ENCODE data around the gene HDGFL2. TPM values are rescaled to one million over a fixed set of nuclear protein-coding genes. Genes with fewer than 3 reads are reported as not detected.

The HDGFL2 gene
- total RNA-seq, 2 experiments from 2014 or later: 47.1 to 50.6 TPM

DNA sequence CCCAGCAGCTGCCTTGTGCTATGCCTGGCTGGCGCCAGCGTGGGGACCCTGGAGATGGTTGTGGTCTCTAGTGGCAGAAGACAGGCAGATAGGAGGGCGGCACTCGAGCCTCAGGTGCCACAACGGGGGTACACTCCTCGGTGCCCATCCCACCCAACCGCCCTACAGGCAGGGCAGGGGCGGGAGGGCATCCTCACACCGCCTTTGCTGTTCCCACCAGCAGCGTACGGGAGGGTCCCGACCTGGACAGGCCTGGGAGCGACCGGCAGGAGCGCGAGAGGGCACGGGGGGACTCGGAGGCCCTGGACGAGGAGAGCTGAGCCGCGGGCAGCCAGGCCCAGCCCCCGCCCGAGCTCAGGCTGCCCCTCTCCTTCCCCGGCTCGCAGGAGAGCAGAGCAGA, 29.6 kb downstream of the HDGFL2 start:
- H3K27me3 Mint-ChIP-seq: no peaks in the 10 kb centered on the region
- no peaks in the 10 kb centered on the region for H3K9me3 Mint-ChIP-seq
- H3K36me3 Mint-ChIP-seq (ENCODE audit: low read depth): peaks cover 2% of the 10 kb centered on the region
- H3K27ac Mint-ChIP-seq: no peak overlapping the region
- peaks cover 6% of the 10 kb centered on the region for H3K4me1 Mint-ChIP-seq
- no peak overlapping the region for H3K4me3 Mint-ChIP-seq
- ChIA-PET POLR2A (no interaction called here), CTCF (no interaction called here)
- no peak for DNase-seq

DNA sequence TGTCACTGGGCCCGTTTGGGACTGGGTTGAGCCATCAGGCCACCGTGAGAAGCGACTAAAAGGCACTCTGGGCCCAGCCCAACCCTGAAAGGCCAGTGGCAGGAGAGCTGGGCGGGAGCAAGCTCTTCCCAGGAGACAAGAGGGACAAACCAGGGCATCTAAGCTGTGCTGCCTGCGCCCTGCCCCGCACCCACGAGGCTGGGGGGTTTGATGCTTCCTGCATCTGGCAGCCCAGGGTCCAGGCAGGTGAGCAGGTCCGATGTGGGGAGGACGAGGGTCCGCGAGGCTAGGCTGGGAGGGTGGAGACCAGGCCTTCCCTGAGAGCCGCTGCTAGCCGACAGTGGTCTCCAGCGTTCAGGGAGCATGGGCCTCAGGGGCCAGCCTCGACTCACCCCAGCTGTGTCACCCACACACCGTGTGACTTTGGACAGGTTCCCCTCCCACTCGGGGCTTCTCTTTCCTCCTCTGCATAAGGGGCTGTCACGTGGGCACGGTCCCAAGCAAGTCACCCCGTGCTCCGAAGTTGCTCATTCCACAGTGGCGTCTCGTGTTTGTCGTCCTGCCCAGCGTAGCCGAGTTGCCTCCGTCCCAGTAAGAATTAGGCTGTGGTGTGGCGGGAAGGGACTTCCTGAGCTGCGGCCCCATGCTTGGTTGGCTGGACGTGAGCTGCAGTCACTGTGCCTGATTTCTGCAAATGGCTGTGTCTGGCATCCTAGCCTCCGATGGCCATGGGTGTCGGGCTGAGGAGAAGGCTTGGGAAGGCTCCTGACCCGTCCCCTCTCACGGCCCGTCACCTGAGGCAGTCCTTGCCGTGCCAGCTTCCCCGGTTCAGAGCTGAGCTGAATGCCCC, 30.4 kb downstream of the HDGFL2 start:
- Mint-ChIP-seq H3K36me3 (ENCODE audit: low read depth) (peaks cover 2% of the 10 kb centered on the region), H3K4me3 (no peak overlapping the region), H3K9me3 (no peaks in the 10 kb centered on the region), H3K4me1 (peaks cover 9% of the 10 kb centered on the region), H3K27ac (no peak overlapping the region), H3K27me3 (no peaks in the 10 kb centered on the region)
- POLR2A ChIA-PET: no interaction called here
- DNase-seq: no peak
- CTCF ChIA-PET: no interaction called here

DNA sequence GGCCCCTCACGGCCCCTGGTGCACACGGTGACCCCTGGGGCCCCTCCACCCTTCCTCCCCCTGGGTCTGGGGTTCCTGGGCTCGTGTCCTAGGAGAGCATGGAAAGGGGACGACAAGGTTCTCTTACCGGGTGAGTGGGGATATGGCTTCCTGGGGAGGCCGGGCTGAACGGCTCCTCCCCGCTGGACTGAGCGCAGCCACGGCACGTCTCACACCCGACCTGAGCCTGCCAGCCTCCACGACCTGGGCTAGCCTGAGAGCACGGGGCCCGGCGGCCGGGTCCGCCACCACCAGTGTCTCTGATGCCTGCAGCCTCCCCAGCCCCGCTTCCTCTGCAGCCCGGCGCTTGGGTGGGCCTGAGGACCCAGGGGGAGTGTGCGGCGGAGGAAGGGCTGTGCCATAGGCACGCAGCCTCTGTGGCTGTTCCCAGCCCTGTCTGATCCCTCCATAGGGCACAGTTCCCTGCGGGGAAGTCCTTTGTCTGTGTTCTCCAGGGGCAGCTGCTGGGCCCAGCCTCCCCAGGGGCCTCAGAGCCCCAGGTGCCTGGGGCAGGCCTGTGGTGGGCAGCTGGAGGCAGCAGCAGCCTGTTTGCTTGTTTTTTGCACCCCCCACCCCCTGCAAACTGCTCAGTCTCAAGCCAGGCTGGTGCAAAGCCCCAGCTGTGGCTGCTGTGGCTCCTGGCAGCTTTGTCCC, 31.2 kb downstream of the HDGFL2 start:
- Mint-ChIP-seq H3K27ac (no peak overlapping the region), H3K4me1 (peaks cover 9% of the 10 kb centered on the region), H3K27me3 (no peaks in the 10 kb centered on the region), H3K36me3 (ENCODE audit: low read depth) (peaks cover 2% of the 10 kb centered on the region), H3K9me3 (no peaks in the 10 kb centered on the region), H3K4me3 (no peak overlapping the region)
- CTCF ChIA-PET: interaction anchor here (1.6 kb wide), 1 partner anchor 21 kb away, joined by 4 read pairs; no protein-coding TSS in a partner anchor
- no peak for DNase-seq
- POLR2A ChIA-PET: no interaction called here

DNA sequence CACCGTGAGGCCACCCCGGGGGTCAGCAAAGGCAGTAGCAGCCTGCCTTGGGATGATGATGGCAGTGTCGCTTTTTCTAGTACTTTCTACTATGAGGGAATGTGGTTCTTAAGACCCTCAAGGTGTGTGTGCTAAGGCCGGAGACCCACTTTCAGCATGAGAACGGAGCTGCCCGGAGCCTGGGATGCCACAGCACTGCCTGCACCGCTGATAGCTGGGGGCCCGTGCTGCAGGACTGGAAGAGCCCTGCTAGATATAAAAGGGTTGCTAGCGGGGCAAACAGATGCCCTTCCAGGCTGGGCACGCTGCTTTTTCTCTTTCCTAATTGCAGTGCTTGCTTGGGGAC, 31.7 kb downstream of the HDGFL2 start:
- no peak for DNase-seq
- CTCF ChIA-PET: interaction anchor here (1.6 kb wide), 1 partner anchor 21 kb away, joined by 4 read pairs; no protein-coding TSS in a partner anchor
- H3K4me1 Mint-ChIP-seq: peaks cover 9% of the 10 kb centered on the region
- POLR2A ChIA-PET: no interaction called here
- no peak overlapping the region for H3K27ac Mint-ChIP-seq
- H3K36me3 Mint-ChIP-seq (ENCODE audit: low read depth): peaks cover 2% of the 10 kb centered on the region
- H3K4me3 Mint-ChIP-seq: no peak overlapping the region
- H3K27me3 Mint-ChIP-seq: no peaks in the 10 kb centered on the region
- H3K9me3 Mint-ChIP-seq: no peaks in the 10 kb centered on the region

DNA sequence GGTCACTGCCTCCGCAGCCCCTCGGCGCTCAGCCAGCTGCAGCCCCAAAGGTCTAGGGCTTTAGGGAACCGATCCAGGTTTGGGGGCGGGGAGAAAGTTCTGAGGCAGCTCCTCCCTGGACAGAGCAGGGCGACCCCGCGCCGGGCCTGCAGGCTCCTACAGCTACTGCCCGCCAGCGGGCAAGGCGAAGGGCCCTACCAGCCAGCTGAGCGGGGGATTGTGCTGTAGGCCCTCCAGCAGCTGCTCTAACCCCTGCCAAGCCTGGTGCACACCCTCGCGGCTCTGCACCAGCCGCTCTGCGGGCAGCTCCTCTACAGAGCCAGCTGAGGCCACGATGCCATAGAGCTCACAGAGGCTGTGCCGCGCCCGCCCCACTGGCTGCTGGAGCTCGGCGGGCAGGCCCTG, 32.2 kb downstream of the HDGFL2 start:
- Mint-ChIP-seq H3K36me3 (ENCODE audit: low read depth) (peaks cover 2% of the 10 kb centered on the region), H3K4me1 (peaks cover 9% of the 10 kb centered on the region), H3K4me3 (no peak overlapping the region), H3K27ac (no peak overlapping the region), H3K9me3 (no peaks in the 10 kb centered on the region), H3K27me3 (no peaks in the 10 kb centered on the region)
- CTCF ChIA-PET: interaction anchor here (1.6 kb wide), 1 partner anchor 20 kb away, joined by 4 read pairs; no protein-coding TSS in a partner anchor
- no peak for DNase-seq
- POLR2A ChIA-PET: no interaction called here

DNA sequence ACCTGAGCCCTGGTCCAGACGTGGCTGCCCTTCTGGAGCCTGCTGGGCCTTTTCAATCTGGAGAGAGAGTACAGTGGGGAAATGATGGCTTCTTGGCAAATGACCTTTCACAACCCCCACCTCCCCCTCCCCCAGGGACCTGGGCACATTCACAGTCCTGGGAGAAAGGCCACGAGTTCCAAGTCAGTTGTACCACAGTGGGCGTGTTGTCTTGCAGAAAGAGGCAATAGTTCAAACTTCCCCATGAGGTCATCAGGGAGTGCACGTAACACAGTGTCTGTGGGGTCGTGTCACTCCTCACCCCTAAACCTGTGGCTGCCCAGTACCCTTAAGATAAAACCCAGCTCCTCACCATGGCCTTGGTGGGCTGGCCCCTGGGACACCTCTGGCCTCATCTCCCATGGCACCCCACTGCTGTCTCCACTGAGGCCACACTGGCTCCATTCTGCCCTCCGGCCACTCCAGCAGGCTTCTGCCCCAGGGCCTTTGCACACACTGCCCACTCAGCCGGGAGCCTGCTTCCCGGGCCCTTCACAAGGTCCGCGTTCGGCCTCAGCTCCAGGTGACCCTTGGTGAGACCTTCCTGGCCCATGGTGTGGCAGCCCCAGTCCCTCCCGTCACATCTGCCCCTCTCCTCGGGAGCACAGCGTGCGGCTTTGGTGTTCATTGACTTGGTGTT, 32.9 kb downstream of the HDGFL2 start:
- no peak overlapping the region for H3K4me3 Mint-ChIP-seq
- H3K4me1 Mint-ChIP-seq: peaks cover 9% of the 10 kb centered on the region
- POLR2A ChIA-PET: no interaction called here
- H3K9me3 Mint-ChIP-seq: no peaks in the 10 kb centered on the region
- no peaks in the 10 kb centered on the region for H3K36me3 Mint-ChIP-seq (ENCODE audit: low read depth)
- CTCF ChIA-PET: interaction anchor here (1.6 kb wide), 1 partner anchor 20 kb away, joined by 4 read pairs; no protein-coding TSS in a partner anchor
- DNase-seq: no peak
- H3K27me3 Mint-ChIP-seq: no peaks in the 10 kb centered on the region
- H3K27ac Mint-ChIP-seq: no peak overlapping the region

DNA sequence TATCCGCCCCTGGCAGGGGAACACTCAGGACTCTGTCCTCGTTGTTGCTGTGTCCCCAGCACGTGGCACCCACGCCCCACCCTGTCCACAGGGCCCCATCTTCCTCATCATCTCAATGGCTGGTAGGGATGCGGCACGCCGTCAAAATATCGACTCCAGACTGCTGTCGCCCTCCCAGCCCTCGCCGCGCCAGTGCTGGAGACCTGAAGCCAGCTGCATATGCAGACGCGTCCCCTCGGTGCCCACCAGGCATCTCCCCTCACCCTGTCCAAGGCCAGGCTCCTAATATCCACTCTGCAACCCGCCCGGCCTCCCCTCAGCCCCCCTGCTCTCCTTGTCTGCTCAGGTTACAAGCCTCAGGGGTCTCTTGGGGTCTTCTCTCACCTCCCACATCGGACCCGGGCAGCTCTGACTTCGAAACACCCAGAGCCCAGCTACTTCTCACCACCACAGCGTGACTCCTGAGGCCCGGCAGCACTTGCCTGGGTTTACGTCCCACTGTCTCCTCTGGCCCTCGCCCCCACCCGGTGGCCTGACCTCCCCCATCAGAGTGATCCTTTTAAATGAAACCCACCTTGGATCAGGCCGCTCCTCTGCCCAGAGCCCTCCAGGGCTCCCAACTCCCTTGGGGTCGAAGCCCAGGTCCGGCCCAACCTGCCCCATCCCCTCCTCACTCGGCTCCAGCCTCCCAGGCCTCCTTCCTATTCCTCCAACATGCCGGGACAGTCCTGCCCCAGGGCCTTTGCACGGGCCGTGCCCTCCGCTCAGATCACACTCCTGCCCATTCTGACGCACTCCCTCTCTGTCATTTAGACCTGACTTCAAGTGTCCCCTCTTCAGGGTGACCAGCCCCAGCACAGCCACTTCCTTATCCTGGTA, 33.7 kb downstream of the HDGFL2 start:
- ChIA-PET CTCF (interaction anchor here (1.8 kb wide), 1 partner anchor 19 kb away, joined by 3 read pairs; no protein-coding TSS in a partner anchor), POLR2A (no interaction called here)
- H3K27ac Mint-ChIP-seq: peak overlapping the region; percentile 28
- H3K4me3 Mint-ChIP-seq: no peak overlapping the region
- no peaks in the 10 kb centered on the region for H3K27me3 Mint-ChIP-seq
- H3K36me3 Mint-ChIP-seq (ENCODE audit: low read depth): no peaks in the 10 kb centered on the region
- DNase-seq: no peak
- peaks cover 9% of the 10 kb centered on the region for H3K4me1 Mint-ChIP-seq
- no peaks in the 10 kb centered on the region for H3K9me3 Mint-ChIP-seq

DNA sequence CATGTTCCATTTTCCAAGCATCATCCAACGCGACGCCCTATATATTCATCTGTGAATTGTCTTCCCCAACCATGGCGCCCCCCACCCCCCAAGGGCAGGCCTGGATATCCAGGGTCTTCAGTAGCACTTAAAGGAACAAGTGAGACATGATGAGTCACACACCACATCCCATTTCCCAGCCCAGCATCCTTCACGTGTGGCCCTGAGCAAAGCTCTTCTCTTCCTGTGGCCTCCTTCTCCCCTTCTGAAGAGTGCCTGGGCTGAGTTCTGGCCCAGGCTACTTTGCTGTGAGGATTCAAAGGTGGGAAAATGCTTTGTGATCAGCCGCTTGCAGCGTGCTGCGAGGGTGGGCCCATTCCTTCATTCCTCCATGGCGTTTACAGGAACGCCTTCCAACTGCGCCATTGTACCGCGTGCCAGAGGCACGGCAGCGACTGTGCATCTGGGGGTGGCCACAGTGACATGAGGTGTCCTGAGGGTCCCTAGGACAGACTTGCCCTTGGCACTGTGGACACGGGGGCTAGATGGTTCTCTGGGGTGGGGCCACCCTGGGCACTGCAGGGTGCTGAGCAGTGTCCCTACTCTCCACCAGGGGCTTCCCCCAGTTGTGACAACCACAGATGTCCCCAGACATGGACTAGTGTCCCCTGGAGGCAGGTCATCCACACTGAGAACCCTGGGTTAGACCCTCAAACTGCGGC, 34.5 kb downstream of the HDGFL2 start:
- peaks cover 9% of the 10 kb centered on the region for H3K4me1 Mint-ChIP-seq
- no peaks in the 10 kb centered on the region for H3K9me3 Mint-ChIP-seq
- CTCF ChIA-PET: interaction anchor here (1.8 kb wide), 1 partner anchor 19 kb away, joined by 3 read pairs; no protein-coding TSS in a partner anchor
- no peaks in the 10 kb centered on the region for H3K36me3 Mint-ChIP-seq (ENCODE audit: low read depth)
- peak; percentile 27 for DNase-seq
- peak overlapping the region; percentile 28 for H3K27ac Mint-ChIP-seq
- POLR2A ChIA-PET: no interaction called here
- no peaks in the 10 kb centered on the region for H3K27me3 Mint-ChIP-seq
- no peak overlapping the region for H3K4me3 Mint-ChIP-seq

DNA sequence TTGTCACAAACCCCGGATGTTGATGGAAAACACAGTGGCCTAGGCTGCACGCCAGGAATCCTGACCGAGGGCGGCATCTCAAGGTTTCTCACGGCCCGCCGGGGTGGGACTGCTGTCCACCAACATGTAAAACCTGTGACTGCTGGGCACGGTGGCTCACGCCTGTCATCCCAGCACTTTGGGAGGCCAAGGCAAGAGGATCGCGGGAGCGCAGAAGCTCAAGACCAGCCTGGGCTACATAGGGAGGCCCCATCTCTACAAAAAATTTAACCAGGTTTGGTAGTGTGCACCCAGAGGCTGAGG, 35.0 kb downstream of the HDGFL2 start:
- POLR2A ChIA-PET: no interaction called here
- H3K9me3 Mint-ChIP-seq: no peaks in the 10 kb centered on the region
- CTCF ChIA-PET: interaction anchor here (1.8 kb wide), 1 partner anchor 18 kb away, joined by 3 read pairs; no protein-coding TSS in a partner anchor
- no peaks in the 10 kb centered on the region for H3K27me3 Mint-ChIP-seq
- no peak overlapping the region for H3K4me3 Mint-ChIP-seq
- H3K27ac Mint-ChIP-seq: no peak overlapping the region
- H3K4me1 Mint-ChIP-seq: peaks cover 9% of the 10 kb centered on the region
- no peaks in the 10 kb centered on the region for H3K36me3 Mint-ChIP-seq (ENCODE audit: low read depth)
- no peak for DNase-seq

DNA sequence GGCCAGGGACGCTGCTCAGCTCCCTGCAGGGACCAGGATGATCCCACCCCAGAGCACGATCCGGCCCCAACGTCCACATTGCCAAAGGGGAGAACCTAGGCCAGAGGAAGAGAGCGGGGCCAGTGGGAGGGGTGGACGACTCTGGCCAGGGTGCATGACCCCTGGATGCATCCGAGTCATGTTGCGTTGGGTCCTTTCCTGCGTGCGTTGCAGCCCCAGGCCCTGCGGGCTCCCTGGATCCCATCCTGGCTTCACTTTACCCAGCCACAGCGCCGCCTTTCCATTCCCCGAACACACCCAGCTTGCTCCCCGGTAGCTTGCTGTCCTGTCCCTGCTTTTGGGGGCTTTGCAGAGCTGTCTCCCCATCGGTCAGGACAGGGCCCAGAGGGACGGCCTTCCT, 35.7 kb downstream of the HDGFL2 start:
- no peak for DNase-seq
- CTCF ChIA-PET: interaction anchor here (1.8 kb wide), 1 partner anchor 17 kb away, joined by 3 read pairs; no protein-coding TSS in a partner anchor
- H3K4me3 Mint-ChIP-seq: no peak overlapping the region
- H3K27me3 Mint-ChIP-seq: no peaks in the 10 kb centered on the region
- no peaks in the 10 kb centered on the region for H3K36me3 Mint-ChIP-seq (ENCODE audit: low read depth)
- peaks cover 9% of the 10 kb centered on the region for H3K4me1 Mint-ChIP-seq
- H3K9me3 Mint-ChIP-seq: no peaks in the 10 kb centered on the region
- H3K27ac Mint-ChIP-seq: no peak overlapping the region
- POLR2A ChIA-PET: no interaction called here

DNA sequence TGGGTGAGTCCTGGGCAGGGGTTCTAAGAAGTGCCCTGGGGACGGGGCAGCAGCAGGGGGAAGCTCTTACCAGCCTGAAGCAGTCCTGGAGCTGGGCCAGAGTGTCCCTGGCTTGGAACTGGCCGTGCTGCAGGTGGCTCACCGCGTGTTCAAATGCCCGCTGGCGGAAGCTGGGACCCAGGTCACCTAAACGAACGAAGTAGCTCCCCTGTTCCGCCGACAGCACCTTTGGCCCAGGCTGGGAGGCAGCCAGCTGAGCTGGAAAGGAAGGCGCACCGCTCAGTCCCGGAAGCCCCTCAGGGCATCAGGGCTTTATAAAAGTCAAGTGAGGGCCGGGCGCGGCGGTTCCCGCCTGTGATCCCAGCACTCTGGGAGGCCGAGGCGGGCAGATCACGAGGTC, 36.6 kb downstream of the HDGFL2 start:
- CTCF ChIA-PET: no interaction called here

More for the DNA sequence above, 36.6 kb downstream of the HDGFL2 start:
- no peaks in the 10 kb centered on the region for H3K27me3 Mint-ChIP-seq
- H3K27ac Mint-ChIP-seq: no peak overlapping the region
- DNase-seq: no peak
- no peak overlapping the region for H3K4me3 Mint-ChIP-seq
- H3K4me1 Mint-ChIP-seq: peaks cover 9% of the 10 kb centered on the region
- H3K36me3 Mint-ChIP-seq (ENCODE audit: low read depth): no peaks in the 10 kb centered on the region
- POLR2A ChIA-PET: no interaction called here
- no peaks in the 10 kb centered on the region for H3K9me3 Mint-ChIP-seq

All from activated CD4-positive, alpha-beta memory T cell treated with anti-CD3 and anti-CD28 coated beads, Interleukin-2, amount 10 ng/mL, durations not matched to agents 7 days and 5 days (primary cell).